T-cell (primary cell): Measurements from ENCODE around the gene PANX2. TPM values are rescaled to one million over a fixed set of nuclear protein-coding genes. Genes with fewer than 3 reads are reported as not detected.
"Not testable (repeated sequence)": the region's sequence is repeated elsewhere in the genome, so short reads cannot be mapped to it uniquely, and the experiment has no call there.

Source experiments
- ATAC-seq, 4 experiments: fragments of 200-7000 bp in 3 of 4; fragments of 150-1000 bp in 1 of 4; cut with Tn5 transposase; replicated peaks in 1 of 4; 1 replicate in 3 of 4; 2 replicates in 1 of 4; pipeline ENCODE4 v1.10.0; 2021; ENCODE audit warnings: moderate library complexity in 3 of 4, mild to moderate bottlenecking in 2 of 4, moderate number of reproducible peaks in 1 of 4
- CTCF ChIA-PET, 2 donors: fragments of 300-600 bp; sonication (Branson Sonifier 250); formaldehyde crosslinking; loops; one replicate each; lab custom pipeline; 2022; ENCODE audit warnings: antibody characterized with exemption in 2 of 2; lab: Charles Lee
- POLR2A ChIA-PET, 2 donors: fragments of 300-600 bp; sonication (Branson Sonifier 250); formaldehyde crosslinking; loops; one replicate each; lab custom pipeline; 2022; ENCODE audit warnings: antibody characterized with exemption in 2 of 2; lab: Charles Lee
- DNase-seq, 35 experiments: peaks; one replicate each; pipeline versions ENCODE4 v3.0.0 to v3.0.0-alpha.2; 2013 to 2023
- H3K27ac ChIP-seq: one replicate; pipeline ENCODE4 v1.5.1; 2013; ENCODE audit warnings: low read length
- H3K27me3 ChIP-seq, 2 experiments: replicated peaks in 1 of 2; 1 replicate in 1 of 2; 2 replicates in 1 of 2; pipeline versions ENCODE4 v1.6.1 to v1.7.0; 2013; ENCODE audit warnings: low read length in 1 of 2, mixed read lengths in 1 of 2; ENCODE audit not compliant: control insufficient read depth in 2 of 2, insufficient read depth in 2 of 2; ENCODE audit errors: extremely low read depth in 1 of 2
- H3K36me3 ChIP-seq, 2 donors: 1 replicate in 1 of 2; 2 replicates in 1 of 2; pipeline versions ENCODE4 v1.6.1 to v1.7.0; 2013; ENCODE audit warnings: low read length in 1 of 2; ENCODE audit not compliant: control insufficient read depth in 2 of 2, insufficient read depth in 1 of 2; ENCODE audit errors: extremely low read depth in 1 of 2
- H3K4me1 ChIP-seq, 2 experiments: 1 replicate in 1 of 2; 2 replicates in 1 of 2; pipeline versions ENCODE4 v1.6.1 to v1.7.0; 2013; ENCODE audit warnings: low read length in 2 of 2, mixed read lengths in 1 of 2; ENCODE audit not compliant: insufficient read depth in 2 of 2, control insufficient read depth in 1 of 2; ENCODE audit errors: extremely low read depth in 1 of 2
- H3K4me3 ChIP-seq, 2 donors: 1 replicate in 1 of 2; 2 replicates in 1 of 2; pipeline versions ENCODE4 v1.5.1 to v1.7.0; 2013; ENCODE audit warnings: mild to moderate bottlenecking in 2 of 2, low read length in 1 of 2, moderate library complexity in 1 of 2; ENCODE audit not compliant: control insufficient read depth in 1 of 2; ENCODE audit errors: extremely low read depth in 1 of 2
- H3K9me3 ChIP-seq: 2 replicates; pipeline ENCODE4 v1.7.0; 2013
- H3K27ac Mint-ChIP-seq, 2 donors: one replicate each; pipeline ENCODE4 v1.8.0; 2020 to 2021; ENCODE audit warnings: mild to moderate bottlenecking in 2 of 2, mixed read lengths in 2 of 2
- H3K27me3 Mint-ChIP-seq, 2 donors: one replicate each; pipeline ENCODE4 v1.8.0; 2021 to 2022; ENCODE audit warnings: mixed read lengths in 2 of 2
- H3K36me3 Mint-ChIP-seq: one replicate; pipeline ENCODE4 v1.8.0; 2021; ENCODE audit warnings: mixed read lengths
- H3K4me1 Mint-ChIP-seq, 3 donors: one replicate each; pipeline ENCODE4 v1.8.0; 2020 to 2022; ENCODE audit warnings: mixed read lengths in 3 of 3, mild to moderate bottlenecking in 1 of 3
- H3K4me3 Mint-ChIP-seq, 3 donors: one replicate each; pipeline ENCODE4 v1.8.0; 2020 to 2022; ENCODE audit warnings: mild to moderate bottlenecking in 3 of 3, mixed read lengths in 3 of 3, moderate library complexity in 3 of 3
- H3K9me3 Mint-ChIP-seq, 3 donors: one replicate each; pipeline ENCODE4 v1.8.0; 2020 to 2022; ENCODE audit warnings: mixed read lengths in 3 of 3
- WGBS: methylation state at CpG from one replicate; pipeline ENCODE4 v1.1.5; 2013; ENCODE audit warnings: missing lambda C conversion rate; ENCODE audit not compliant: insufficient coverage; 5-methylcytosine and 5-hydroxymethylcytosine counted together
- total RNA-seq, 35 experiments: library from RNA in 6 of 35; stranded (reverse) in 6 of 35; fragments of 120-200 nt in 1 of 35; gene quantifications; one replicate each; pipeline versions ENCODE4 v1.2.1 to v1.2.4 and lab custom pipeline; 2013 to 2026

Gene PANX2
- total RNA-seq, 5 donors from 2014 or later (not counting 1 experiment from before 2014, with no cell fraction given) = 0.16 to 0.32 (median 0.26) TPM; not detected in 2

DNA sequence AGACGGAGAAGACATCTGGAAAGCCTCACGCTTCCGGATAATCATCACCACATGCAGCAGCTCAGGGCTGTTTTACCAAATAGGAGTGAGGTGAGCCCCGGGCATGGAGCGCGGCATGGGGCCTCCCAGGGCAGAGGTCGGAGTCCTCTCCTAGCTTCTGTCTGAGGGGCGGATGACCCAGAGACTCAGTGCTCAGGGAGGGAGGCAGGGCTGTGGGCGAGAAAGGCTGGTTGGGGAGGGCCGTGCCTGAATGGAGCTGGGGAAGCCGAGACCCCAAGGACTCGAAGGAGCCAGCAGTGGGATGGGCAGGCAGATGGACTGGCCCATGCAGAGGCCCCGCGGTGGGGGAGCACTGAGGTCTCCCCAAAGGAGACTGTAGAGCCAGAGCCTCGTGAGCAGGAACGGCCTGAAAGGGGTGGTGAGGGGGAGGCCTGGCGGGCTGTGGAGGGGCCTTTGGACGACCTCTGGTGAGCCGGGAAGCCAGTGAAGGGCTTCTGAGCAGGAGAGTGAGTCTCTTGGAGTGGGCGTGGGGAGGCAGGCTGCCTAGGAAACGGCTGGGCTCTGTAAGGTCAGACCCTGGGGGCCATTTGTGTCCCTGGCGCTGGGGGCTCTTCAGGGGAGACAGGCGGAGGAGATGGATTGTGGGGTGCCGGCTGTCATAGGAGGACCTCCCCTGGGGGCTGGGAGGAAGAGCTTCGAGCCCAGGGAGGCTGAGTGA, 24.7 kb upstream of the PANX2 start:
- ATAC-seq = no peak
- H3K9me3 ChIP-seq = no peaks in the 10 kb centered on the region
- Mint-ChIP-seq H3K27ac (no peak overlapping the region), H3K4me3 (no peak overlapping the region), H3K9me3 (no peaks in the 10 kb centered on the region), H3K27me3 (peaks cover 4 to 12% of the 10 kb centered on the region in 2 donors), H3K36me3 (no peaks in the 10 kb centered on the region), H3K4me1 (peaks cover 0 to 5% (median 2%) of the 10 kb centered on the region in 3 donors)
- WGBS = 79% methylated on average over 20 of the region's 25 CpGs
- H3K4me3 ChIP-seq = no peak overlapping the region
- POLR2A ChIA-PET = no interaction called here
- no peak overlapping the region for H3K27ac ChIP-seq
- no peaks in the 10 kb centered on the region for H3K36me3 ChIP-seq
- CTCF ChIA-PET = no interaction called here
- peaks cover 0 to 44% of the 10 kb centered on the region in 2 experiments for H3K27me3 ChIP-seq
- DNase-seq = no peak
- peaks cover 0 to 4% of the 10 kb centered on the region in 2 experiments for H3K4me1 ChIP-seq

DNA sequence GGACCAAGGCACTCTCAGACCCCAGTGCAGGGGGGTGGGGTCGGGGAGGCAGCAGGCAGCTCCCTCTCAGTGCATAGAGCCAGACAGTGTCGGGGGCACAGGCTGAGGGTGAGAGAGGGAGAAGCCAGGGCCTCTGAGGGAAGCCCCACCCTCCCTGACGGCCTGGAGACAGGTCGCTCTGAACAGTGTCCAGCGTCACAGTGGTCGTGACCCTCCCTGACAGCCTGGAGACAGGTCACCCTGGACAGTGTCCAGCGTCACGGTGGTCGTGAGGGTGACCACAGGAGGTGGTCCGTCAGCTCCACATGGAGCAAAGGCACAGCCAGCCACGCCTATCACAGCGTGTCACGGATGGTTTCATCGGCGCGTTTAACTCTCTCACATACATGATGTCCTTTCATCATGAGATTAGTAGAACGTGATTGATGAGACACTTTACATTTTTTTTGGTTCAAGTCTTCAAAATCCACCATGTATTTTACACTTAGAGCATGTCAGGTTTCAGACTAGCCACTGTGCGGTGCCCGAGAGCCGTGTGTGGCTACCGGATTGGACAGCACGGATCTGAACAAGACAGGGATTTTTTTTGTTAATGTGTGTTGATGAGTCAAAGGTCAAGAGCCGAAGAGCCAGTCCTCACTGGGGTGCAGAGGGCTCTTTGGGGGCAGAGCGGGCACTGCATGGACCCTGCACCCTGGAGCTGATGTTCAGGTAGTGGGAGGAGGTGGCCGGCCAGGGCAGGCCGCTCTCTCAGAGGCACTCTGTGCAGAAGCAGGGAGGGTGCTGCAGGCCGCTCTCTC, 23.9 kb upstream of the PANX2 start:
- POLR2A ChIA-PET = no interaction called here
- CTCF ChIA-PET = no interaction called here
- Mint-ChIP-seq H3K36me3 (no peaks in the 10 kb centered on the region), H3K27ac (peak overlapping the region in 1 of 2 donors; percentile 74), H3K4me3 (no peak overlapping the region), H3K9me3 (no peaks in the 10 kb centered on the region), H3K4me1 (peaks cover 0 to 5% (median 2%) of the 10 kb centered on the region in 3 donors), H3K27me3 (peaks cover 4 to 12% of the 10 kb centered on the region in 2 donors)
- Histone ChIP-seq H3K27ac (no peak overlapping the region), H3K4me3 (no peak overlapping the region), H3K27me3 (peaks cover 0 to 39% of the 10 kb centered on the region in 2 experiments), H3K9me3 (no peaks in the 10 kb centered on the region), H3K4me1 (peaks cover 0 to 4% of the 10 kb centered on the region in 2 experiments), H3K36me3 (no peaks in the 10 kb centered on the region)
- ATAC-seq (no peak), DNase-seq (peak in 1 of 35 experiments; percentile 10)
- 81% methylated on average over 16 of the region's 27 CpGs for WGBS

DNA sequence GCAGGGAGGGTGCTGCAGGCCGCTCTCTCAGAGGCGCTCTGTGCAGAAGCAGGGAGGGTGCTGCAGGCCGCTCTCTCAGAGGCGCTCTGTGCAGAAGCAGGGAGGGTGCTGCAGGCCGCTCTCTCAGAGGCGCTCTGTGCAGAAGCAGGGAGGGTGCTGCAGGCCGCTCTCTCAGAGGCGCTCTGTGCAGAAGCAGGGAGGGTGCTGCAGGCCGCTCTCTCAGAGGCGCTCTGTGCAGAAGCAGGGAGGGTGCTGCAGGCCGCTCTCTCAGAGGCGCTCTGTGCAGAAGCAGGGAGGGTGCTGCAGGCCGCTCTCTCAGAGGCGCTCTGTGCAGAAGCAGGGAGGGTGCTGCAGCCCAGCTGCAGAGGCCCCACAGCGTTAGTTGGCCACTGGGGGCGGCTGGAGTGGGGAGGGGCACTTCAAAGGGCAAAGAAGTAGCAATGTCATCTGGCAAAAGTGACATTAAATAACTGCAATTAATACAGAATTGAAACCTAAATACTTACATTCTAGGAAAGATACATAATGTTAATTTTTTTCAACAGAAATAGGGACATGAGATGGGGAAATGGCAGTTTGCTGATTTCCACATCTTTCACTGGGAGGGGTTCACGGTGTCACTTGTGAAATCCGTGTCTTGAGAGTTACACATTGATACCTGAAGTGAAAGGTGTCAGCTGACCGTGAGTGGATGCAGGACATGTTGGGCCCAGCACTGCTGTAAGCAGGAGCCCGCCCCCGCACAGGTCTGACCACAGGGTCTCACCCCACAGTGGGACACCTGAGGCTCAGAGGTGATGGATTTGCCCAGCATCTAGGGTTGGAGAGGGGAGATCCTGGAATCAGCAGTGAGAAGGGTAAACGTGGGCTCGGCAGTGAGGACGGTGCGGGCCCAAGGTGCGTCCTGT, 23.0 kb upstream of the PANX2 start:
- ATAC-seq, POLR2A ChIA-PET, H3K36me3 ChIP-seq, H3K4me1 ChIP-seq, H3K27ac Mint-ChIP-seq, H3K9me3 ChIP-seq, DNase-seq, H3K4me3 Mint-ChIP-seq, H3K36me3 Mint-ChIP-seq, H3K4me1 Mint-ChIP-seq, H3K4me3 ChIP-seq, H3K27ac ChIP-seq, H3K9me3 Mint-ChIP-seq, H3K27me3 Mint-ChIP-seq: not testable (repeated sequence)
- 72% methylated on average over 6 of the region's 26 CpGs for WGBS
- CTCF ChIA-PET = interaction anchor here in 1 of 2 donors (0.5 kb wide), 1 partner anchor 84 kb away, joined by 3 read pairs; no protein-coding TSS in a partner anchor
- peaks cover 0 to 35% of the 10 kb centered on the region in 2 experiments for H3K27me3 ChIP-seq

DNA sequence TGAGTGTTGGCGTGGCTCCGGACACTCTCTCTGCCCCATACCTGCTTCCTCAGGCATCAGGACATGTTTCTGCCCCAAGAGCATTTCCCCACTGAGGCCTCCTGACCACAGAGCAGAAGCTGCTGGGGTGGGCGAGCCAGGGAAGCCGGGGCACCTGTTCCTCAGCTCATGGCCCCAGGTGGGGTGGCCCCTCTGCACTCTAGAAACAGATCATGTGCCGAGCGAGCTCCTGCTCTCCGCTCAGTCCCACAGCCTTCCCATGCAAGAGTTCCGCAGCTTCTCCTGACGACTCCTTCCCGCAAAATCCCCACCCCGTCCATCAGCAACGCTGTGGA, 22.4 kb upstream of the PANX2 start:
- H3K36me3 Mint-ChIP-seq = no peaks in the 10 kb centered on the region
- CTCF ChIA-PET = no interaction called here
- no peak overlapping the region for H3K27ac ChIP-seq
- H3K4me3 Mint-ChIP-seq = no peak overlapping the region
- no peak for DNase-seq
- peaks cover 1 to 3% of the 10 kb centered on the region in 2 donors for H3K27me3 Mint-ChIP-seq
- H3K36me3 ChIP-seq = no peaks in the 10 kb centered on the region
- H3K27ac Mint-ChIP-seq = no peak overlapping the region
- H3K4me1 Mint-ChIP-seq = peaks cover 0 to 5% (median 2%) of the 10 kb centered on the region in 3 donors
- 76% methylated on average over 8 of the region's 12 CpGs for WGBS
- peaks cover 0 to 4% of the 10 kb centered on the region in 2 experiments for H3K4me1 ChIP-seq
- no peaks in the 10 kb centered on the region for H3K9me3 ChIP-seq
- H3K9me3 Mint-ChIP-seq = no peaks in the 10 kb centered on the region
- POLR2A ChIA-PET = no interaction called here
- peaks cover 0 to 30% of the 10 kb centered on the region in 2 experiments for H3K27me3 ChIP-seq
- H3K4me3 ChIP-seq = no peak overlapping the region
- ATAC-seq = no peak

DNA sequence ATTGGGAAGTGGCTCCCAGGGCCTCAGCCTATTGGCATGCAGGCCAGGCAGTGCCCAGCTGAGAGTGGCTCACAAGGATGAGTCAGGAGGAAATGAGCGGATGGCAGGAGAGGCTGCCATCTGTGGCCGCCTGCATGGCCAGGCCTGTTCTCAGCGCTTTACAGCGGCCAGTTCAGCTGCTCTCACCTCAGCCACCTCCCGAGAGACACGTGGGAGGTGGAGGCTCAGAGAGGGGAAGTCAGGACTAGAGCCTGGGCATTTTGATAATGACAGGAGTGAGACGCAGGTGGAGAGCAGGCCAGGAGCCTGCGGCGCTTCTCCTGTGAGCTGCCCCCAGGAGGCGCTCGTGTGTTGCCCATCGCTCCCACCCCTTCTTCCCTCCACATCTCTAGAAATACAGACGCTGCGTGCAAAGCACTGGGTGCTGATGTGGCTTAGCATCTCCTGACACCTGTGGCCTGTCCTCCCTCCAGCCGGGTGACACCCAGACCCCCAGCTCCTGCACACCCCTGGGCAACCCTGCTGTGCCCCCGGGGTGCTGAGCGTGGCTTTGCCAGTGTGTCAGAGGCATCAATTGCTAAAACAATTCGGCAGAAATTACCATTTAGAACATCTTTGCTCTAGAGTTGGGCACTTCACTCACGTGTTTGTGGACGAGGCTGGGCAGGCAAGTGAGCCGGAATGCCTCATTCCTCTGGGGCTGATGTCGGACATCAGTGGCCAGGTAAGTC, 21.4 kb upstream of the PANX2 start:
- Histone ChIP-seq H3K4me3 (no peak overlapping the region), H3K27me3 (peaks cover 0 to 32% of the 10 kb centered on the region in 2 experiments), H3K27ac (no peak overlapping the region), H3K9me3 (no peaks in the 10 kb centered on the region), H3K4me1 (peaks cover 0 to 4% of the 10 kb centered on the region in 2 experiments), H3K36me3 (no peaks in the 10 kb centered on the region)
- CTCF ChIA-PET = interaction anchor here in 1 of 2 donors (0.7 kb wide), 1 partner anchor 39 kb away, joined by 3 read pairs; no protein-coding TSS in a partner anchor
- H3K27ac Mint-ChIP-seq = no peak overlapping the region
- H3K4me1 Mint-ChIP-seq = peaks cover 0 to 5% (median 2%) of the 10 kb centered on the region in 3 donors
- H3K36me3 Mint-ChIP-seq = no peaks in the 10 kb centered on the region
- peaks cover 0 to 2% of the 10 kb centered on the region in 2 donors for H3K27me3 Mint-ChIP-seq
- no peak overlapping the region for H3K4me3 Mint-ChIP-seq
- H3K9me3 Mint-ChIP-seq = no peaks in the 10 kb centered on the region
- peak; percentile 94 to 99 (median 97) for ATAC-seq
- POLR2A ChIA-PET = no interaction called here
- 41% methylated on average over 14 of the region's 22 CpGs for WGBS
- DNase-seq = peak; percentile 46 to 89 (median 72)
